Activated CD4-positive, alpha-beta T cell treated with anti-CD3 and anti-CD28 coated beads, Interleukin-2, amount 50 U/mL, for 4 hours (primary cell): ENCODE measurements around the gene CALHM2.
A peak's percentile ranks its signal among the peaks of the same experiment; 100 is the strongest.
"Not testable (repeated sequence)": the region's sequence is repeated elsewhere in the genome, so short reads cannot be mapped to it uniquely, and the experiment has no call there.

Source experiments
- DNase-seq, 2 experiments: peaks; one replicate each; pipeline ENCODE4 v3.0.0-alpha.2; 2020

CALHM2 gene, protein sequence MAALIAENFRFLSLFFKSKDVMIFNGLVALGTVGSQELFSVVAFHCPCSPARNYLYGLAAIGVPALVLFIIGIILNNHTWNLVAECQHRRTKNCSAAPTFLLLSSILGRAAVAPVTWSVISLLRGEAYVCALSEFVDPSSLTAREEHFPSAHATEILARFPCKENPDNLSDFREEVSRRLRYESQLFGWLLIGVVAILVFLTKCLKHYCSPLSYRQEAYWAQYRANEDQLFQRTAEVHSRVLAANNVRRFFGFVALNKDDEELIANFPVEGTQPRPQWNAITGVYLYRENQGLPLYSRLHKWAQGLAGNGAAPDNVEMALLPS

DNA sequence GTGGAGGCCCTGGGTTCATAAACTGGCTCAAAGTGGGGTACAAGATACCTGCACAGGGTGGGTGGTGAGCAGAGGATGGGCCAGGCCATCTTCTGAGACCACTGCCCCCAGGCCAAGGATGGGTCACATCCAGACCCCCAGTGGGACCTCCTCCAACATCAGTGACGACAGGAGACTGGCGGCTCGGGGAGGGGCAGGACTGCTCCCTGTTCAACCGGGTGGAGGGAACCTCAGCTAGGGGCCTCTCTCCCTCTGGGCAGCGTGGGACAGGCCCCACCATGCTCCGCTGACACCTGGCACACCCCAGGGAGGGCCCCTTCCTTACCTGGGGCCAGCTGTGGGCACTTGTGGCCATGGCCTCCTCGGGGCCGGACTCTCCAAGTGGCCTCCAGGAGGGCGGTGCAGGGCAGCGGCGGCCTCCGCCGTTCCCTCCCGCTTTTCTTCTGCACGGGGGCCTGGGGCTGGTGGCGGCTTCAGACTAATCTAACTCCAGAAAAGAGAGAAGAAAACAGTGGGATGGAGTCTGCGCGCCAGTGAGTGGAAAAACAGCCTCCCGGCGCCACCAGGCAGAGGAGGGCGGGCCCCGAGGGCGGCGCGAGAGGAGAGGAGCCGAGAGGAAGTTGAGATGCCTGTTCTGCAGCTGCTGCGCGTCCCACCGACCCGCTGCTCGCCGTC is at the start of gene CALHM2:
Gene CALHM2 (minus strand): TSS at position 540 of the 675 bp plus-strand sequence. CDS start 2,429 bp downstream, outside the sequence.
- DNase-seq, result peak; percentile 47 to 49

DNA sequence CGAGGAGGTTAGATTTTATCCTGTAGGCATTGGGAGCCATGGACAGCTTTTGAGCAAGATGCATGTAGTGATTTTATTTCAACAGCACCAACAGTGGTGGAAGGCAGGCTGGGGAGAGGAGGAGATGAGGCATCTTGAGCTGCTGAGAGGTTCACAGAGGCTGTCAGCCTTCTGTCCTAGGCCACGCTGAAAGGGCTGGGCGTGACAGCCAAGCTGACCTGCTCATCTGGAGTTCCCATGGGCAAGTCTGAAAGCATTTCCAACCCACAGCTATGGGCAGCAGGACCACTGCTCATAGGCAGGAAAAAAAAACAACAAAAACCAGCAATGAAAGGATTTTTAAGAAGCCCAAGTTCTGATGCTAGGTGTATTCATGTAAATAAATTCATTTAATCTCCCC is 49.0 kb upstream of the CALHM2 start:
- no peak for DNase-seq

DNA sequence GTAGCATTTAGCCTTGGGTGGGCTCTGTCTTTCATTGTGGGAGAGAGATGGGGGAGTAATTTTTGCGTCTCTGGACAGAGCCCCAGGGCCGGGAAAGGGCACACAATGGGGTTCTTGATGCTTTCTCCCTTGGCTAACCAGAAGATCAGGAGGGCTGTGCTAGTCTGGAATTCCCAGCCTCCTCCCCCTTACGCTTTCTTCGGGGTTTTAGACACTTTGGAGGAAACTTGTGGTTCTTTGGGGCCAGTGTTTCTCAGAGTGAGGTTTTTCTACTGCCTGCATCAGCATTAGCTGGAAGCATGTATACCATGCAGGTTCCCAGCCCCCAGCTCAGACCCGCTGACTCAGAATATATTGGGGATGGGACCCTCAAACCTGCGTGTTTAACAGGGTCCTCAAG is 48.3 kb upstream of the CALHM2 start:
- DNase-seq, result no peak

DNA sequence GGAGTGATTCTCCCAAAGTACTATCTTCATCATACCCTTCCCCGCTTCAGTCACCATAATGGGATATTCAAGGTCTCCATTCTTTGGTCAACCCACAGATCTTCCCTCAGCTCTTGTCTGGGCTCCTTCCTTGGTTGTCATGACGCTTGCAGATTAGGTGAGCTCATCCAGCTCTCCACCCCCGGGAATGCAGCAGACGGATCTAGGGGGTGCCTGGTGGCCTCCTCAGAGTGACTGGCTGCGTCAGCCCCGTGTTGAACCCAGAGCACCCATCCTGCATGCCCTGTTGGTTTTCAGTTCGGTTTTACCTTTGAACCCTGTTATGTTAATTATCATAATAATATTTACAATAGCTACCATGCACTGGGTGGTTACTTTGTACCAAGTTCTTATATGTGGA is 47.7 kb upstream of the CALHM2 start:
- DNase-seq, result no peak

DNA sequence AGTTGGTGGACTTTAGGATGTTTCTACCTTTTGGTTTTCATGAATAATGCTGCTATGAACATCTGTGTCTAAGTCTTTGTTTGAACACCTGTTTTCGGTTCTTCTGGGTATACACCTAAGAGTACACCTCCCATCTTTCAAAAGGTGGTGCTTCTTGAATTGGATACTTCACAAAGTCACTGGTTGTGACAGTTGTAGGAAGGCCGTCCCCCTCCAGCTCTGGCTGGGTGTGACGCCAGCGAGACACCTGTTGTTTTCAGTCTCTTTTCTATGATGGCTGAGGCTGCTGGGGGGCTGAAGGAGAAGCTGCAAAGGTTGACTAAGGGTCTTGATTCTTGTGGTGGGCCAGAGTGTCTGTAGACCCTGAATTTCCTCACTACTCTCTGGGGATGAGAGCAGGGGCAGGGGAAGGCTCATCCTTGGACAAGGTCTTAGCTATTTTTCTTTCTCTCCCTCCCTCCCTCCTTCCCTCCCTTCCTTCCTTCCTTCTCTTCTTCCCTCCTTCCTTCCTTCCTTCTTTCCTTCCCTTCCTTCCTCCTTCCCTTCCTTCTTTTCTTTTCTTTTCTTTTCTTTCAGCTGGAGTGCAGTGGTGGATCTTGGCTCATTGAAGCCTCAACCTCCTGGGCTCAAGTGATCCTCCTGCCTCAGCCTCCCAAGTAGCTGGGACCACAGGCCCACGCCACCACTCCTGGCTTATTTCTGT is 46.9 kb upstream of the CALHM2 start:
- DNase-seq, result no peak

DNA sequence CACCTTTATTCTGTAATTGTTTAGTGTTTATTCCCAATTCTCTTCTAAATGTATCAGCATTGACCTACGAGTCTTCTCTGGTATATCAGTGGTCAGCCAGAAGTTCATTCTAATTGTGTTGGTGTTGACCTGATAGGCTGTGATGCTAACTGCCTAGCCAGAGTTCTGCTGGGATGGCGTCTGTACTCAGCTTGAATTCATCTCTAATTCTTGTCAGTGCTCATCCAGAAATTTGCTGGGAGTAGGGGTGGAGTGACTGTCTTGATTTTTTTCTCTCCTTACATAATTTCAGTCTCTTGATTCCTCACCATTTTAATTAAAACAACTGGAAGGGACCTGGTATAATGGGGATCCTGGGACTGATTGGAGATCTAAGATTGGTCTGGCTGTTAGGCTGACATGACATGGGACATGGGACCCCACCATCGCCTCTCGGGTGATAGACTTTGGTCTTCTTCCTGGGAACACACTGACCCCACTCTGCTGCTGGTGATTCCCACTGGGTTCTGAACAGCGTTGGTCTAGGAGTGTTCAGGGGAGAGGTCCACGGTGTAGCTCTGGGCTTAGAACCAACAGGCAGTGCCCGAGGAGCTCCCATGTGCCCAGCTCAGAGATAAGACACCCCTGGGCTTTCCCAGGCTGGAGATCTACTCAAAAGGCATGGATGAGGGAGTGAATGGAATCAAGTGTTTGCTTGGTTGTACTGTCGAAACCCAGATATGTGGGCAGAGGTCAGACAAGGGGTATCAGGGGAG is 45.2 kb upstream of the CALHM2 start:
- DNase-seq, result no peak

DNA sequence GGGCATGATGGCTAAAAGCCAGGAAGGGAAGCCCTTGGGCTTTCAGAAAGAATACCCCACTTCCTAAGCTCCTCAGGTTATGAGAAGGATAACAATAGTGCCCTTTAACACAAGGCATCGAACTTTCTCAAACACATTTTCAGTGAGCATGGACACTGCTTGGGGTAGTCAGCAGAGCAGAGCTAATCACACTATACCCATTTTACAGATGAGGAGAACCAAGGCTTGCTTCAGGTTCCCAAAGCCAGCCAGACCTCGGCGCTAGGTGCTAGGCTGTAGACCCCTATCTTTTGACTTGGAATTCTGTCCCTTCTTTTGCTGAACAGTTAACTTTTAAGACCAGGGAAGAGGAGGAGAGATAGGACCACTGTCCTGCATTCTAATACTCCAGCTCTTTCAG is 43.2 kb upstream of the CALHM2 start:
- no peak for DNase-seq

DNA sequence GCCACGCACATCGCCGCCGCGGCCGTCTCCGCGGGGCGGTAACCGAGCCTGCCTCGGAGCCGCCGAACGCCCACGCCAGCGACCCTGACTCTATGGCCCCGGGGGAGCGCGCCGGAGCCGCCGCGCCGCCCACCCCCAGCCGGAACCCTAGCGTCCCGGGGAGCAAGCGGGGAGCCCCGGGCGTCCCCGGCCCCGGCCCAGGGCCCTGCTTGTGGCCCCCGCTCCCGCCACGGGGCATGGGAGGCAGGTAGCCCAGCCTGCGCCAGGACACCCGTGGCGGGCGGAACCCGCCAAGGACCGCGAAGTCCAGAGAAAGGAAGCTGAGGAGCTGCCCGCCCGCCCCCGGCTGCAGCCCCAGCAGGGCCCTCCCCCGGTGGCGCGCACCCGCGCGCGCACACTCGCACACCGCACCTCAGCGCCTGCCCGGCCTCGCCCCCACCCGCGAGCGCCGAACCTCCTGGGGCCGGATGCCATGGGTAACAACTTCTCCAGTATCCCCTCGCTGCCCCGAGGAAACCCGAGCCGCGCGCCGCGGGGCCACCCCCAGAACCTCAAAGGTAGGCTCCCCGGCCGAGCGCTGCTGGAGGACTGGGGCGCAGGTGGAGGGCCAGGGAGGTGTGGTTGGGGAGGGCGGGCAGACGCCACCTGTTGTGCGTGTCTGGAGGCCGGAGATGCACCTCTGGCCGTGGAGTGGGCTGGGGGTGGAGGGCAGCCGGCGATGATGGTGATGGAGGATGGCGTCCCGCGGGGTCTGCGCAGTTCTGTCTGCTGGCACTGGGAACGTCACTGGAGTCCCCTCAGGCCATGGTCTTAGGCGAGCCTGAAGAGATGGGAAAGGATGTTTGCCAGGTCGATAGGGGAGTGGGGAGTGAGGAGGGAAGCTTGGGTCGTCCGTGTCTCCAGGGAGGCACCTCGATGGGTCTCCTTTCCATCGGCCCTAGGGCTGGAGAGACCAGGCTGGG is 42.0 kb upstream of the CALHM2 start:
- no peak for DNase-seq

DNA sequence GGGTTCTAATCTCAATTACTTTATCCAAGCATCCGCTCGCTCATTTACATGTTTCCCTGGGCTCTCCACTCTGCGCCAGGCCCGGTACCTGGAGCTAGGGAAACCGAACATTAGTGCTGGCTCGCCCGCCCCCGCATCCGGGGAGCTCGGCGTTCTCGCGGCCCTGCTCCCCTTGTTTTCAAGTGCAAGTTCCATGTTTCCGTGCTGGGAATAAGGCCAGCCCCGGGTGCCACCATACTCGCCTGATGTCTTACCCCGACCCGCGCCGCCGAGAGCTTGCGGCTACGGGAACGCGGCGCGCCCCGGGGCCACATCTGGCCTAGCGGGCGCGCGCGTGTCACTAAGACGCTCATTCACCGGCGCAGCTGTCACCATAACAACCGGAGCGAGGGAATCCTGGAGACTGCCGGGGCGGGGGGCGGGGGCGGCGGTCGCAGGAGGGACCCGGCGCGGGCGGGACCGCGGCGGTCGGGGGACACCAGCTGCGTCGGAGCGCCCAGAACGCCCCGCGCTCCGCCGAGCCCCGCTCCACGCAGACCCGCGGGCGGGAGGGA is 41.3 kb upstream of the CALHM2 start, which contains the start of gene NEURL1:
Gene NEURL1 (plus strand): TSS at position 344 of the 554 bp plus-strand sequence. CDS start 683 bp downstream, outside the sequence.
- DNase-seq, result peak in 1 of 2 experiments; percentile 5

DNA sequence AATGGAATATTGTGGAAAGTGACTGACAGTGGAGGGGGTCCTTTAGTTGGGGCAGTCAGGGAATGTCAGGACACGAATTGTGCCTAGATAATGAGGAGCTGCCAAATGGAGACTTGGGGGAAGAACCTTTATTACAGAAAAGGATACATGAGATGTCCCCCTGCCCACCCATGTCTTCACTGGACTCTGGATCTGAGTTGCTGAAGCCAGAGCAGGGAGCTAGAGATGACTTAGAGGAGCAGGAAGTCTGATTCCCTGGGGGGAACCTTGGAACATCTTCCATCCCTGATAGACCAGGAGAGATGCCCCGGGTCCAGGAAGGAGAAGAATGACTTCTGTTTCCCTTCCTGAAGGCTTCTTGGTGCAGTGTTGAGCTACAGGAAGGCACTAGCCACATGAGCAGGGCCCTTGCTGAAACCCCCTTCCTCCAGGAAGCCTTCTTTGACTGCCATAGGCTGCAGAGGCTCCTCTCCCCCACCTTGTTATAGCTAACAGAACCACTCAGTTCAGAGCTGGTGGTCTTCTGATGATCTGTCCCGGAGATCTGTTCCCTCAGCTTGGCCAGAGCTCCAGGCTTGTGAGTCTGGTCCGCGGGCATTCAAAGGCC is 40.6 kb upstream of the CALHM2 start:
- no peak for DNase-seq

DNA sequence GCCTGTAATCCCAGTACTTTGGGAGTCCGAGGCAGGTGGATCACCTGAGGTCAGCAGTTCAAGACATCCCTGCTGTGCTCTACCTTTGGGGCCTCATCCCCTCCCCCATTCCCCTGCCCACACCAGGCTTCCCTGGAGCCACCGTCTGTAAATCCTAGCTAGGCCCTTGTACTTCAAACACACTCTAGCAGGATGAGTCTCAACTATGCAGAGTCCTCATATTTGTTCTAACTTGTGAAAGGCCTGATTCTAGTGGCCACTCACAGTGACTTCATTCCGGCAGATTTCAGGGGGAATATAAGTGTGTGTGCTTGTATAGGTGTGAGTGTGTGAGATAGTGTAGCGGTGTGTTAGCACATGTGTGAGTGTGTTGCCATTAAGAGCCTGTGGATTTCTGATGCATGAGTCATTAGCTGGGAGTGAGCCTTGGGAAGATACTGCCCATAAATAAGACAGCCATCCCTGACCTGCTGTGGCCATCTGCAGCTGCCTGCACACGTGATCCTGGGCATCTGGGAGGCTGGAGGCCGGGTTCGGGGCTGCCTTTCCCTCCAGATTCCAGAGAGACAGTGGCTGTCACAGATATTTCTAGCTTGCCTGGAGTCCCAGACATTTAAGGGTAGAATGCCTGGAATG is 39.7 kb upstream of the CALHM2 start:
- DNase-seq, result no peak

DNA sequence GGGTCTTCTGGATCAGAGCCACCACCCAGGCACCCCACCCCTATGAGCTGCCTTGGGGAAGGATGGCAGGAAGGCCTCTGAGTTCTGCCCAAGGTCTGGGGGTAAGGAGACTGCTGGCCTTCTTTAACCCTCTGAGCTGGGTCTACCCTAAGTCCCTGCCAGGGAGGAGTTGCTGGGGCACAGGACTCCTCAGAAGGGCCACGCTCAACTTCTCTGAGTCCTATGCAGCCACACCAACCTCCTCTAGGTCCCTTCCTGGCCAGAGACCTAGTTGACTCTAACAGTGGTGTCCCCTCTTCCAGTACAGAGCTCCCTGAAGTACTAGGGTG is 38.8 kb upstream of the CALHM2 start:
- DNase-seq, result no peak

DNA sequence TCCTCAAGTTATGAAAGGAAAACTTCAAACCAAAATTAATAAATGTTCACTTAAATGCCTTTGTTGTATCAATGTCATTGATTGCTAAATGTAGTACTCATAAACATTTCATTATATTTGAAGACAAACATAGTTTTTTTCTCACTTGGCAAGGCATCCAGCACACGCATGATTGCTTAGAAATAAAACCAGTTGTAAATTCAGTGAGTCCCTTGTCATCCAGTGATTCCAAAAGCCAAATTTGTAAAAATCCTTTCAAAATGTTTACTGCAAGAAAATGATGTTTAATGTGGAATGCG is 35.2 kb upstream of the CALHM2 start:
- DNase-seq, result no peak

DNA sequence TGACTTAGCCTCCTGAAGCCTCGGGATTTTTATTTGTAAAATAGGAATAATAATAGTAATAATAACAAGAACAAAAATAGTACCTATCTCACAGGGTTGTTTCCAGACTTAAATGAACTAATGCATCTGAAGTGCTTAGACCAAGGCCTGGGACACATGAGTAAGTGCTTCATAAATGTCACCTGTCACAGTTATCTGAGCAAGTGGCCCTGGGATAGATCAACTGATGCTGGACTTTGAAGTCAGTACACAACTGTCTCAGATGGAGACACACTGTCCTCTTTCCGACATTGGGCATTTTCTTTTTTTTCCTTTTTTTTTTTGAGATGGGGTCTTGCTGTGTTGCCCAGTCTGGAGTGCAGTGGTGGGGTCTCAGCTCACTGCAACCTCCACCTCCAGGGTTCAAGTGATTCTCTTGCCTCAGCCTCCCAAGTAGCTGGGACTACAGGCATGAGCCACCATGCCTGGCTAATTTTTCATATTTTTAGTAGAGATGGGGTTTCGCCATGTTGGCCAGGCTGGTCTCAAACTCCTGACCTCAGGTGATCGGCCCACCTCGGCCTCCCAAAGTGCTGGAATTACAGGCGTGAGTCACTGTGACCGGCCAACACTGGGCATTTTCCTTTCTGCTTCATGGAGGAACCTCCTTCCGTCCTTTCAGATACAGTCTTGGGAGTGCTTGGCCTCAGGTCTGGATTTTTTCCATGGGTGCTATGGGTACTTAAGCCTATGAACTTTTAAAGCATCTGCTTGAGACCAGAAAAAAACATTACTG is 34.7 kb upstream of the CALHM2 start:
- not testable (repeated sequence) for DNase-seq

DNA sequence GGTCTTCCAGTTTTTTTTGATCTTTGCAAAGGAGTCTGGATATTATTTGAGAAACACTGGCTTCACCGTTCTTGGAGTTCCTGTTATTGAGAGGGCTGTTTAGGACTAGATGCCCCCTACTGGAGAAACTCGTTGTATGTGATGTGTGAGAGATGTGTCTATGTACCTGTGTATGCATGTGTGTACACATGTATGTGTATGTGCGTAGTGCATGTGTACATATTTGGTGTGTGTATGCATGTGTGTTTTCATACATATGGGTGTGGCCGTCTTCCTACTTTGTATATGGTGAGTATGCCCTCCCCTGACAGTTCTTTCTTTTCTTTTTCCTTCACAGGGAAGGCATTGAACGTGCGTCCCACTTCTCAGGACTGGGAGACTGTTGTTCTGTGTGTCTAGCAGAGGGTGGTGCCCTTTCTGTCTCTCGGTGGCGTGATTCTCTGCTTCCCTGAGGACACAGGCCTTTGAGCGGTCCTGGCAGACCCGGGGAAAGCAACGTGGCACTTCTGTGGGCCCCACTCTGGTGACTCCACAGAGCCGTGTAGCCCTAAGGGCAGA is 29.9 kb upstream of the CALHM2 start:
- no peak for DNase-seq

DNA sequence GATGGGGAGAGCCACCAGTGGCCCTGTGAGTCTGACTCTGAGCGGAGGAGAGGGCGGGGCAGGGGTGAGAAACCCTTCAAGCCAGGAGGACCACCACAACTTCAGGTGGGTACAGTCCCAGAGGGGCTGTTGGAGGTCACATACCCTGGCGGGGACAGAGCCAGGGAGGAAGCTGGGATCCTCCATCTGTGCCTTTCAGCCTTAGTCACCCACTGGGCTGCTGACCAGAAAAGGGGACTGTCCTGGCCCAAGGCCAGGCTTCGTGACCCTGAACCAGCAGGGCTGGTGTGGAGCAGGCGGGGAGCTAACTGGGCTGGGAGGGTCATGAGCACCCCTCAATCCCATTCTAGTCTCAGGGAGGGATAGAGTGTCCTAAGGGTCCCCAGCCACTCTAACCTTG is 28.4 kb upstream of the CALHM2 start:
- DNase-seq, result no peak

DNA sequence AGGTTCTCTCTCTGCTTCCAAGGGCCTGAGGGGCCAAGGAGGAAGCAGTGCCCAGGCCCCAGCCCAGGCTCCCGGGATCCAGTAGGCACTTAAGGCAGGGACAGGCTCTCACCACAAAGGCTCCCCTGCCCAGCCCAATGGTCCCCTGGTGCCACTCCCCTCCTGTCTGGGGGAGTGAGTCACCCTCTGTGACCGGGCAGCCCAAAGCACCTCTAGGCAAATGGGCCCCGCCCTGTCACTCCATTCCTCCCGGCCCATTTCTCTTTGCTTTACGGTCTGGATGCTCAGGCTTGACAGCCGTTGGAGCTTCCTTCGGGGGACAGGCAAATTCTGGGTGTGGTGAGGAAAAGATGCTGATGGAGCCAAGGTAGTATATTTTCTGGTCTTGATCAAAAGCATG is 27.0 kb upstream of the CALHM2 start, which contains the start of gene CALHM3:
Gene CALHM3 (minus strand): TSS at position 106 of the 400 bp plus-strand sequence. CDS start 208 bp downstream, outside the sequence.
- no peak for DNase-seq

DNA sequence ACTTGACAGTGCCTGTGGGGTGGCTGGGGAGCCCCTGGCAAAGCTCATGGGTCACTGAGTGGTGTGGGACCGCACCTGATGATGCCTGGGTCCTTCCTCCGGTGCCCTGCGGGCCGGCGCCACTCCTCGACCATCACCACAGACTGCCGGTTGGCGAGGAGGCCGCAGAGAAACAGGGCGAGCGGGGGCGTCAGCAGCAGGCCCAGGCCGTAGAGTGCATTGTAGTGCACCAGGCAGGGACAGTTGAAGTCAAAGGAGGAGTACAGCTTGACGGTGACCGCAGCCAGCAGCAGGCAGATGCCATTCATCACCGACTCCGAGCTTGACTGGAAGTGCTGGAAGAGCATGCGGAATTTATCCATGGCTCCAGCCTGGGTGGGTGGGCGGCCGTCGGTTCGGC is 26.5 kb upstream of the CALHM2 start:
- DNase-seq, result no peak

DNA sequence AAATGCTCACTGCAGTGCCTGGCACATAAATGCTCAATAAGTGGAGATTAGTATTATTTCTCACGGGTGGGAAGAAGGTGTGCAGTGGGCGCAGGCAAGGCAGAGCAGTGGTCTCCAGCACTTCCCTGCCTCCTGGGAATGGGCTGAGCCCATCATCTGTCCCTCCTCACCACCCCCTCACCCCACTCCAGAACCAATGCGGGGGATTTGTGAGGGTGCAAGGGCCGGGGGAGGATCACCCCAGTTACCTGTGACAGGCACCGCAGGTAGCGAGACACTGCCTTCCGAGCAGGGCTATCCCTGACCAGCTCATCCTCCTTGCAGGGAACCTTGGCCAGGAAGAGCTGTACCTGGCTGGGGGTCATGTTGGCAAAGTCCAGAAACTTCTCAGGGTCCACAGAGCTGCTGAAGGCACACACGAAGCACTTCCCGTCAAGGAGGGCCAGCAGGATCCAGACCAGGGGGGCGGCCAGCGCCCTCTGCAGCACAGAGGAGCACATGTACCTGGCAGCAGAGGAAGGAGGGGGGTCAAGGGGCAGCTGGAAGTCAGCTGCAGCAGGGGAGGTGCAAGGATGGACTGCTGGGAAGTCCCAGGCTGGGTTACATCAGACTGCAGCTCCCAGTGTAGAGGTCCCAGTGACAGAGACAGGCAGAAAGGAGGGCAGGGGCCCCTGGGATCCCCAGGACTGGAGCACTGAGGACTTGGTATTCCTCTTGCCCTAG is 24.0 kb upstream of the CALHM2 start:
- no peak for DNase-seq
